H7 (cell line): ENCODE results near the gene DIO3. TPM values are rescaled to one million over a fixed set of nuclear protein-coding genes. Genes with fewer than 3 reads are reported as not detected.
"Not testable (repeated sequence)": the region's sequence is repeated elsewhere in the genome, so short reads cannot be mapped to it uniquely, and the experiment has no call there.

Experiments
- DNase-seq: peaks from one replicate; pipeline ENCODE4 v3.0.0; 2012
- H3K27me3 ChIP-seq: 2 replicates; pipeline ENCODE4 v1.6.0; 2011; ENCODE audit warnings: mild to moderate bottlenecking, low read length; ENCODE audit not compliant: control insufficient read depth, insufficient read depth
- H3K36me3 ChIP-seq: replicated peaks from 2 replicates; pipeline ENCODE4 v1.5.1; 2011; ENCODE audit warnings: low read length; ENCODE audit not compliant: control insufficient read depth, insufficient read depth
- H3K4me3 ChIP-seq: 2 replicates; pipeline ENCODE4 v1.5.1; 2011; ENCODE audit warnings: low read depth, mild to moderate bottlenecking, control low read depth, low read length, moderate library complexity; ENCODE audit not compliant: insufficient read depth
- total RNA-seq: library from RNA; depleted of rRNA; stranded (reverse); fragments of >200 nt; shearing (Covaris generic); gene quantifications from 2 replicates; pipeline ENCODE4 v1.2.3, GENCODE V29; 2014

The DIO3 gene
- total RNA-seq, 1 experiment from 2014 or later, result 1.0 TPM

DNA sequence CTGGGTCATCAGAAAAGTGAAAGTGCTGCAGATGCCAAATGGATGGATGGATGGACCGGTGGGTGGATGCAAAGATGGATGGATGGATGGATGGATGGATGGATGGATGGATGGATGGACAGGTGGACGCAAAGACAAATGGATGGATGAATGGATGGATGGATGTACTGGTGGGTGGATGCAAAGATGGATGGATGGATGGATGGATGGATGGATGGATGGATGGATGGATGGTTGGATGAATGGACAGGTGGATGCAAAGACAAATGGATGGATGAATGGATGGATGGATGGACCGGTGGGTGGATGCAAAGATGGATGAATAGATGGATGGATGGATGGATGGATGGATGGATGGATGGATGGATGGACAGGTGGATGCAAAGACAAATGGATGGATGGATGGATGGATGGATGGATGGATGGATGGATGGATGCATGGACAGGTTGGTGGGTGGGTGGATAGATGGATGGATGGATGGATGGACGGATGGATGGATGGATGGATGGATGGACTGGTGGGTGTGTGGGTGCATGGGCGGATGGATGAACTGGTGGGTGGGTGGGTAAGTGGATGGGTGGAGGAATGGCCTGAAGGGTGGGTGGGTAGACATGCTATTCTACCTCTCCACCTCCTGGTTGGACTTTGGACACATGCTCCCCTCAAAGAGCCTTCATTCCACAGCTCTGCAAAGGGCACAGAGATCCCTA, 10.9 kb upstream of the DIO3 start:
- not testable (repeated sequence) for DNase-seq, H3K36me3 ChIP-seq, H3K27me3 ChIP-seq, H3K4me3 ChIP-seq

DNA sequence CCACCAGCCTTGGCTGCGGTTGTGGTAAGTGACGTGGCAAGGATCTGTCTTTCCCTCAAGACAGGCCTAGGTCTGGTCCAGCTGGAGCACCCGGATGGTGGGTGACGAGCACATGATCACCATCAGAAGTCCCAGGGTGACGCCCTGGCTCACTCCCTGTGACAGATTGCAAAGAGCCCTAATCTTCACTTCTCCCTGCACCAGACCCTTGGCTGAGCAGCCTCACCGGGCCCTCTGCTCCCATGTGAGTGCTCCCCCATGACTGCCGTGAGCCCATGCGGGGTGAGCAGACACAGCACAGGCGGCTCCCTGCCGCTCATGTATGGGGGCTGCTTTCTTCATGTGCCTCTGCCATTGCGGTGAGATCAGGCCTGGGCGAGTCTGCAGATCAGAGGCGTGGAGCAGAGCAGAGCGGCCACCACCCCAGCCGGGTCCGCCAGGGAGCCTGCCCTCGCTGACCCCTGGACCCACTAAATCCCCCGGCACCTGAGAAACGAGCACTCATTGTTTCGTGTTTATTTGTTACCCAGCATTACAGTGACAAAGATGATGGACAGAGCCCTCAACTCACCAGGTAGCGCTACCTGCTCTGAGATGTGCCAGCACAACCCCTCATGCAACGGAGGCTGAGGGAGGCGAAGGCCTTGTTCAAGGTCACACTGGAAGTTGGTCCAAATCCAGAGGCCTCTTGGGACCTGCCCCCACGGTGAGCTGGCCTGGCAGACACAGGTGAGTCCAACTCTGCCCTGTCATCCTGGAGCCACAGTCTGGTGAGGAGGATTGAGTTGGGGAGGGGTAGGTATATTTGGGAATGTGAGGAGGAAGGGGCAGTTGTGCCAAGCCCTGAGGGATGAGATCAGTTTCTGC, 9.3 kb upstream of the DIO3 start:
- Histone ChIP-seq H3K27me3 (peaks cover 3% of the 10 kb centered on the region), H3K36me3 (no peaks in the 10 kb centered on the region), H3K4me3 (no peak overlapping the region)
- no peak for DNase-seq

- Histone ChIP-seq H3K36me3 (no peaks in the 10 kb centered on the region), H3K4me3 (no peak overlapping the region), H3K27me3 (peaks cover 10% of the 10 kb centered on the region)
- no peak for DNase-seq
These were observed 8.5 kb upstream of the DIO3 start for GRCh38 chr14:101552786-101553231.

- Histone ChIP-seq H3K36me3 (no peaks in the 10 kb centered on the region), H3K27me3 (peaks cover 16% of the 10 kb centered on the region), H3K4me3 (no peak overlapping the region)
- DNase-seq, result no peak
These were observed 7.9 kb upstream of the DIO3 start for GRCh38 chr14:101553393-101553792.

GRCh38 chr14:101553931-101554330, 7.4 kb upstream of the DIO3 start:
- Histone ChIP-seq H3K36me3 (no peaks in the 10 kb centered on the region), H3K27me3 (peaks cover 21% of the 10 kb centered on the region), H3K4me3 (no peak overlapping the region)
- DNase-seq, result no peak

- H3K27me3 ChIP-seq, result peaks cover 33% of the 10 kb centered on the region
These were observed 6.2 kb upstream of the DIO3 start for GRCh38 chr14:101554991-101555668.

DNA sequence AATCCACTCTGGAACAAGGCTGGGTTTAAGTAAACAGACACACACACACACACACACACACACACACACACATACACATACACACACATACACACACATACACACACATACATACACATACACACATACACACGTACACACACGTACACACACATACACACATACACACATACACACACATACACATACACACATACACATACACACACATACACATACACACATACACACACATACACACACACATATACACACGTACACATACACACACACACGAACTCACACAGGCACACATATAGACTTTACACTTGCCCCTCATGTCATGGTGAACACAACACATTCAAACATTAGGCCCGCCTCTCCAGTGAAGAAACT, 5.6 kb upstream of the DIO3 start:
- H3K4me3 ChIP-seq, DNase-seq, H3K36me3 ChIP-seq: not testable (repeated sequence)
- H3K27me3 ChIP-seq, result peaks cover 37% of the 10 kb centered on the region

More at GRCh38 chr14:101554991-101555668, 6.2 kb upstream of the DIO3 start:
- DNase-seq, result peak; percentile 42
- H3K36me3 ChIP-seq, result no peaks in the 10 kb centered on the region
- H3K4me3 ChIP-seq, result no peak overlapping the region

- DNase-seq, result no peak
- peaks cover 37% of the 10 kb centered on the region for H3K27me3 ChIP-seq
- no peak overlapping the region for H3K4me3 ChIP-seq
- H3K36me3 ChIP-seq, result no peaks in the 10 kb centered on the region
These were observed 5.2 kb upstream of the DIO3 start for GRCh38 chr14:101556131-101556530.

- DNase-seq, result no peak
- Histone ChIP-seq H3K36me3 (no peaks in the 10 kb centered on the region), H3K27me3 (peaks cover 42% of the 10 kb centered on the region), H3K4me3 (no peak overlapping the region)
These were observed 4.6 kb upstream of the DIO3 start for GRCh38 chr14:101556566-101557320.

GRCh38 chr14:101557321-101557695, 4.0 kb upstream of the DIO3 start:
- H3K36me3 ChIP-seq, result no peaks in the 10 kb centered on the region
- peaks cover 47% of the 10 kb centered on the region for H3K27me3 ChIP-seq
- no peak for DNase-seq
- no peak overlapping the region for H3K4me3 ChIP-seq

DNA sequence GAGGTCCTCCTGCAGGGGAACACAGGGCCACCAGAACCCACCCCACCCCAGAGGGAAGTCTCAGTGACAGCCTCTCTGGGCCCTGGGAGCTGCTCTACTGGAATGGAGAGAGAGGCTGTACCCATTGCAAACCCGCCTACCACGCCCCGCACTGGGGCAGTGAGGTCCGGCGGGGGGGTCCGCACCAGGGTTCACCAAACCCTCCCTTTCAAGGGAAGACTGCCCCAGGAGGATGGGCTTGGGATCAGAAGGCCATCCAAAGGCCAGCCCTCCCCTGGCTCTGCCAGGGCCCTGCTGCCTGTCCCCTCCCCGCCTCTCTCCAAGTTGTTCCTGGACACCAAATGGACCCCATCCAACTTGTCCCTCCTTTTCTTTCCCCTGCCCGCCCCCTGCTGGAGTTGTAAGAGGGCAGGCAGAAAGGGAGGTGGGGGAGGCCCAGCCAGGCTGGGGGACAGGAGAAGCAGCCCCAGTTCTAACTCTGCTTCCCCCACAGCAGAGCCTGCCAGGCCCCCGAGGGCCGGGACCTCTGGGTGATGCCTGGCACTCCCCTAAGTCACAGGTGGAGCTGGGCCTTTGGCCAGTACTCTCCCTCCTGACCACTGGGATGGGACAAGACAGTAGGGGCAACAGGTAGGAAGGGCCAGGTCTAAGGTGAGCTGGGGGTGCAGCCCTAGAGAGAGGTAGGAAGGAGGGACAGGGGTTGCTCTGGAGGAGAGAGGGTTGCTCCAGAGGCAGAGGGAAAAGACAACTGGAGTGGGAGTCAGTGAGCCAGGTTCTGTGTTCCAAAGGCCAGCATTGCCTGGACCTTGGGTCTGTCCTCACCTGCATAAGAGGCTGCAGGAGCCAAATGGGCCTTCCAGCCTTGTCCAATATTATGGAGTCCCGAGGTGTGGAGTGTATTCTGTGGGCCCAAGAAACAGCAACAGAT, 3.2 kb upstream of the DIO3 start:
- Histone ChIP-seq H3K4me3 (no peak overlapping the region), H3K27me3 (peaks cover 55% of the 10 kb centered on the region), H3K36me3 (no peaks in the 10 kb centered on the region)
- peak; percentile 78 for DNase-seq

- no peak for DNase-seq
- Histone ChIP-seq H3K27me3 (peaks cover 62% of the 10 kb centered on the region), H3K4me3 (no peak overlapping the region), H3K36me3 (no peaks in the 10 kb centered on the region)
These were observed 2.5 kb upstream of the DIO3 start for GRCh38 chr14:101558739-101559240.

- peak overlapping the region; percentile 30 for H3K4me3 ChIP-seq
These were observed 2.1 kb upstream of the DIO3 start for GRCh38 chr14:101559250-101559623.

More at GRCh38 chr14:101559250-101559623, 2.1 kb upstream of the DIO3 start:
- no peaks in the 10 kb centered on the region for H3K36me3 ChIP-seq
- H3K27me3 ChIP-seq, result peaks cover 67% of the 10 kb centered on the region
- no peak for DNase-seq
